ENCODE data around the gene ACTG2. TPM values are rescaled to one million over a fixed set of nuclear protein-coding genes. Genes with fewer than 3 reads are reported as not detected.

ACTG2 gene
- polyA plus RNA-seq, 1 donor (not counting 4 experiments of a cell fraction or from before 2014, with no cell fraction given) = not detected

DNA sequence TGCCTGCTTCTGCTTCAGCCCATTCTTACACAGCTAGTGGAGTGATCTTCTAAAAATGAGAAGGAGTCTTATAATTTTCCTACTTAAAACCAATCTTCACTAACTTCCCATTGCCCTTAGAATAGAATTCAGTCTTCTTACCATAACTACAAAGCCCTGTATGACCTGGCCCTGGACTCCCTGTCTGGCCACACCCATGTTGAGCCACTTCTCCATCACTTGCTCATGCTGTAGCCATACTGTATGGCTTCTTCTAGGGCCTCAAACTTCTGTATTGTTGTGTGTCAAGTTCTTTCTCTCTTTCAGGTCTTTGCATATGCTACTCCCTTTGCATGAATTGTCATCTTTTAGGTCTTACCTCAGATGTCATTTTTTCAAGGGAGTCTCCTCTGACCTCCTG lies 45.1 kb downstream of the ACTG2 start:
- Histone ChIP-seq H3K36me3 (ENCODE audit: control insufficient read depth in 2 of 2, extremely low read depth in 1 of 2, insufficient read depth in 2 of 2, low read length in 2 of 2) (peaks cover 3 to 15% of the 10 kb centered on the region in 2 experiments), H3K9ac (ENCODE audit: control insufficient read depth, extremely low read depth, insufficient read depth, low read length) (peak overlapping the region; percentile 43), H3K27ac (ENCODE audit: control insufficient read depth, insufficient read depth, low read length) (peak overlapping the region; percentile 85), H3K27me3 (ENCODE audit: control insufficient read depth, extremely low read depth, insufficient read depth, low read length) (no peaks in the 10 kb centered on the region), H3K4me2 (ENCODE audit: control insufficient read depth, extremely low read depth, insufficient read depth, low read depth, low read length) (peak overlapping the region; percentile 56), H2AFZ (ENCODE audit: control insufficient read depth, low read length) (no peak overlapping the region), H3K9me1 (ENCODE audit: control insufficient read depth, extremely low read depth, insufficient read depth, low read length) (no peaks in the 10 kb centered on the region), H3K79me2 (ENCODE audit: control insufficient read depth, insufficient read depth, low read length) (peaks cover 62% of the 10 kb centered on the region), H3K4me1 (ENCODE audit: control insufficient read depth, extremely low read depth, insufficient read depth, low read length) (peaks cover 70% of the 10 kb centered on the region), H4K20me1 (ENCODE audit: control insufficient read depth, extremely low read depth, insufficient read depth, low read length) (no peaks in the 10 kb centered on the region), H3K4me3 (ENCODE audit: control insufficient read depth in 2 of 3, extremely low read depth in 1 of 3, insufficient read depth in 2 of 3, low read depth in 1 of 3, low read length in 3 of 3) (peak overlapping the region in 1 of 3 experiments; percentile 21), H3K9me3 (ENCODE audit: control insufficient read depth, low read depth, low read length) (no peaks in the 10 kb centered on the region)
- dilution Hi-C loops (cut with MboI; ENCODE audit: extremely low pct_ligation_motif_present, low sequenced_read_pairs) = no loop called here
- TF ChIP-seq, protein P1, sequence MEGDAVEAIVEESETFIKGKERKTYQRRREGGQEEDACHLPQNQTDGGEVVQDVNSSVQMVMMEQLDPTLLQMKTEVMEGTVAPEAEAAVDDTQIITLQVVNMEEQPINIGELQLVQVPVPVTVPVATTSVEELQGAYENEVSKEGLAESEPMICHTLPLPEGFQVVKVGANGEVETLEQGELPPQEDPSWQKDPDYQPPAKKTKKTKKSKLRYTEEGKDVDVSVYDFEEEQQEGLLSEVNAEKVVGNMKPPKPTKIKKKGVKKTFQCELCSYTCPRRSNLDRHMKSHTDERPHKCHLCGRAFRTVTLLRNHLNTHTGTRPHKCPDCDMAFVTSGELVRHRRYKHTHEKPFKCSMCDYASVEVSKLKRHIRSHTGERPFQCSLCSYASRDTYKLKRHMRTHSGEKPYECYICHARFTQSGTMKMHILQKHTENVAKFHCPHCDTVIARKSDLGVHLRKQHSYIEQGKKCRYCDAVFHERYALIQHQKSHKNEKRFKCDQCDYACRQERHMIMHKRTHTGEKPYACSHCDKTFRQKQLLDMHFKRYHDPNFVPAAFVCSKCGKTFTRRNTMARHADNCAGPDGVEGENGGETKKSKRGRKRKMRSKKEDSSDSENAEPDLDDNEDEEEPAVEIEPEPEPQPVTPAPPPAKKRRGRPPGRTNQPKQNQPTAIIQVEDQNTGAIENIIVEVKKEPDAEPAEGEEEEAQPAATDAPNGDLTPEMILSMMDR (optimal IDR thresholded peaks at IDR 0.05 in 1 of 3, IDR thresholded peaks at IDR 0.05 in 1 of 3, conservative IDR thresholded peaks at IDR 0.05 in 1 of 3; ENCODE audit: extremely low read depth in 1 of 3, insufficient read depth in 2 of 3, low read length in 3 of 3) = no peak
- no peak for TF ChIP-seq EZH2 (IDR thresholded peaks at IDR 0.05; ENCODE audit: low read length)
- peak; percentile 5 for FAIRE-seq
- no peak for DNase-seq (ENCODE audit: low read depth, low spot score)

DNA sequence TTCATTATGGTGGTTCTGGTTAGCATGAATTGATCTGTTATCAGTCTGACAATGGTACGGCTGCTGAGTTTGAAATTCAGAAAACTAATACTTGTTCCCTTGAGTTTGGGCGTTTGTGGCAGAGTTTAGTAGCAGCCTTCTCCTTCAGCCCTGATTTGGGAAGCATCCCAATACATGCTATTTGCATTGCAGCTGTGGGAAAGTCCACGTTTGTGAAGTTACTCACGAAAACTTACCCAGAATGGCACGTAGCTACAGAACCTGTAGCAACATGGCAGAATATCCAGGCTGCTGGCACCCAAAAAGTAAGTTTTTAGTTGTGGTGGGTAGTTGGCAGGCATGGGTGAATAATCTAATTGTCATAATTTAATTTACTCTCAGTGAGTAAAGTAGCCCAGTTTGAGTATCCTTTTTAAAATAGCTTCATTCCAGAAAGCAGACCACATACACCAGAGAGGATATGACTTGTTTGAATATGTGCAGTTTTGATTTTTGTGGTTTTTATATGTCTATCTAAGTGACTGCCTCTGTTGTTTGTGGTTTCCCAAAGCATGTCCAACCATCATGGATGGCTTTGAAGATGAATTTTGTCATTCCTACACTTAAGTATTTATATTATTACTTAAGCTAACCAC lies 46.0 kb downstream of the ACTG2 start:
- dilution Hi-C loops (cut with MboI; ENCODE audit: extremely low pct_ligation_motif_present, low sequenced_read_pairs) = no loop called here
- H3K27me3 ChIP-seq (ENCODE audit: control insufficient read depth, extremely low read depth, insufficient read depth, low read length) = no peaks in the 10 kb centered on the region
- H4K20me1 ChIP-seq (ENCODE audit: control insufficient read depth, extremely low read depth, insufficient read depth, low read length) = no peaks in the 10 kb centered on the region
- peak overlapping the region; percentile 43 for H3K9ac ChIP-seq (ENCODE audit: control insufficient read depth, extremely low read depth, insufficient read depth, low read length)
- H3K9me3 ChIP-seq (ENCODE audit: control insufficient read depth, low read depth, low read length) = no peaks in the 10 kb centered on the region
- TF ChIP-seq, protein P1 (optimal IDR thresholded peaks at IDR 0.05 in 1 of 3, IDR thresholded peaks at IDR 0.05 in 1 of 3, conservative IDR thresholded peaks at IDR 0.05 in 1 of 3; ENCODE audit: extremely low read depth in 1 of 3, insufficient read depth in 2 of 3, low read length in 3 of 3) = no peak
- TF ChIP-seq EZH2 (IDR thresholded peaks at IDR 0.05; ENCODE audit: low read length) = no peak
- peak overlapping the region; percentile 56 for H3K4me2 ChIP-seq (ENCODE audit: control insufficient read depth, extremely low read depth, insufficient read depth, low read depth, low read length)
- DNase-seq (ENCODE audit: low read depth, low spot score) (no peak), FAIRE-seq (peak; percentile 73)
- H3K27ac ChIP-seq (ENCODE audit: control insufficient read depth, insufficient read depth, low read length) = peak overlapping the region; percentile 85
- peaks cover 3 to 17% of the 10 kb centered on the region in 2 experiments for H3K36me3 ChIP-seq (ENCODE audit: control insufficient read depth in 2 of 2, extremely low read depth in 1 of 2, insufficient read depth in 2 of 2, low read length in 2 of 2)
- no peak overlapping the region for H3K4me3 ChIP-seq (ENCODE audit: control insufficient read depth in 2 of 3, extremely low read depth in 1 of 3, insufficient read depth in 2 of 3, low read depth in 1 of 3, low read length in 3 of 3)
- H3K79me2 ChIP-seq (ENCODE audit: control insufficient read depth, insufficient read depth, low read length) = peaks cover 64% of the 10 kb centered on the region
- peaks cover 61% of the 10 kb centered on the region for H3K4me1 ChIP-seq (ENCODE audit: control insufficient read depth, extremely low read depth, insufficient read depth, low read length)
- H2AFZ ChIP-seq (ENCODE audit: control insufficient read depth, low read length) = no peak overlapping the region
- no peaks in the 10 kb centered on the region for H3K9me1 ChIP-seq (ENCODE audit: control insufficient read depth, extremely low read depth, insufficient read depth, low read length)

Data from keratinocyte (primary cell).